ENCODE data around the gene BIN1.

The BIN1 gene

DNA sequence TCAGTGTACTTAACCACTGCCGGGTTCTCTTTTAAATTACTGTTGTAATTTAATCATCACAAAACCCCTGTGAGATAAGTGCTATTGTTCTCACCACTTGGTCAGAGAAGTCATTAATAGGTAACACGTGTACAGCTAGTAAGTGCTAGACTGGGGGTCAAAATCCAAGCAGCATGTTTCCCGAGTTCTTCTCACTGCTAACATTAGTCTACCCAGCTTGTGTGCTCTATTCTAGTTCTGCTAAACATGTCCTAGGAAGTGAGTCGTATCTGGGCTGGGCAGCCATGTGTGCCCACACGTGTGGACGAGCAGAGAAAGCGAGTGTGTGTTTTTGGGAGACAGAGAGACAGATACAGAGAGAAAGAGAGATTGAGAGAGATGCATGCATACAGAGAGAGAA is 94.1 kb downstream of the BIN1 start:
- no peak for DNase-seq

- DNase-seq = no peak
Measured at GRCh38 chr2:127012215-127012614, 94.7 kb downstream of the BIN1 start.

- DNase-seq = no peak
Measured at GRCh38 chr2:127011796-127012195, 95.2 kb downstream of the BIN1 start.

- DNase-seq = no peak
Measured at GRCh38 chr2:127011231-127011661, 95.7 kb downstream of the BIN1 start.

DNA sequence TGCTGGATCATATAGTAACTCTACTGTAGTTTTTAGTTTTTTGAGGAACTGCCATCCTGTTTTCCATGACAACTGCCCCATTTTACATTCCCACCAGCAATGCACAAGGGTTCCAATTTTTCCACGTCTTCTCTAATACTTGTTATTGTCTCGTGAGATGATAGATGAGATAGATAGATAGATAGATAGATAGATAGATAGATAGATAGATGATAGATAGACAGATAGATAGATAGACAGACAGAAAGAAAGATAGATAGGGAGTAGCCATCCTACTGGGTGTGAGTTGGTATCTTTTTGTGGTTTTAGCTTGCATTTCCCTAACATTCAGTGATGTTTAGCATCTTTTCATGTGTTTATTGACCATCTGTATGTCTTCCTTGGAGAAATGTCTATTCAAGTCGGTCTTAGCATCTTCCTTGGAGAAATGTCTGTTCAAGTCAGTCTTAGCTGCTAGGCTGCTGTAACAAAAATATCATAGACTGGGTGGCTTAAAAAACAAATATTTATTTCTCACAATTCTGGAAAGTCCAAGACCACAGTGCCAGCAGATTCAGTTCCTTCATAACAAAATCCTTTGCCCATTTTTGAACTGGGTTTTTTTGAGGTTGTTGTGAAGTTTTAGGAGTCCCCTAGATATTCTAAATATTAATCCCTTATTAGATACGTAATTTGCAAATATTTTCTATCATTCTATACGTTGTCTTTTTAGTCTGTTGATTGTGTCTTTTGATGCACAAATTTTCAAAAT is 98.5 kb downstream of the BIN1 start:
- DNase-seq = no peak

GRCh38 chr2:127007652-127008051 is 99.3 kb downstream of the BIN1 start:
- no peak for DNase-seq

GRCh38 chr2:127006962-127007361 is 100.0 kb downstream of the BIN1 start:
- DNase-seq = no peak

GRCh38 chr2:127004893-127005600 is 101.9 kb downstream of the BIN1 start:
- DNase-seq = no peak

DNA sequence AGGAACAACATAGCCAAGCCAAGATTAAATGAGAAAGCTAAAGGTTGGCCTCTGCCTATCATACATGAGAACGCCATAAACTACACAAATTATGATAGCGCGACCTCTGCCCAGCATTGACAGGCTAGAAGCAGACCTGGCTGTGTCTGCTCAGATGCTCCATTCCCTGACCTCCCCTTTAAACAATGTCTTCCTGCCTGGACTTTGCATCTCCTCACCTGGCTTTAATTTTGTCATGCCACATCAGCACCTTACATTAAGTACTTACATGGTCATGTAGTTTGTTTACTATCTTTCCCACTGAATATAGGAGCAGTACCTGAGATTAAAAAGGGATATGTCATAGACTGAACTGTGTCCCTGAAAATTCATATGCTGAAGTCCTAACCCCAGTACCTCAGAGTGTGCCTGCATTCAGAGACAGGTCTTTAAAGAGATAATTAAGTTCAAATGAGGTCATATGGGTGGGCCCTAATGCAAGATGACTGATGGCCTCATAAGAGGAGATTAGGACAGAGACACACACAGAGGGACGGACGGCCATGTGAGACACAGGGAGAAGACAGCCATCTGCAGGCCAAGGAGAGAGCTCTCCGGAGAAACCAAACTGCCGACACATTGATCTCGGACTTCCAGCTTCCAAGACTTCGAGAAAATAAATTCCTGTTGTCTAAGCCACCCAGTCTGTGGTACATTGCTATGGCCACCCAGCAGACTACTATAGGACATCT is 103.7 kb downstream of the BIN1 start:
- no peak for DNase-seq

DNA sequence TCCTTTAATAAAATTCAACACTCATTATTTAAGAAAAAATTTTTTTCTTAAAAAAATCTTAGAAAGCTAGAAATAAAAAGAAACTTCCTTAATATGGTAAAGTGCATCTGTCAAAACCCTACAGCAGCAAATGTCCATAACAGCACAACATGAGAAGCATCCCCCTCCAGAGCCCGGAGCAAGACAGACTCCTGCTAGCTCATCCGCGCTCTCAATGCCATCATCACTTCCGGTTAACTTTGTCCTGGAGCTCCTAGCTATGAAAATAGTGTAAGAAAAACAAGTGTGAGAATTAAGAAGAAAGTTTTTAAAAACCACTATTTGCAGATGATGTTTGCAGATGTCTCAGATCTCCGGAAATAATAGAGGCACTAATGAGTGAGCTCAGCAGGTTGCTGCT is 105.2 kb downstream of the BIN1 start:
- DNase-seq = no peak

DNA sequence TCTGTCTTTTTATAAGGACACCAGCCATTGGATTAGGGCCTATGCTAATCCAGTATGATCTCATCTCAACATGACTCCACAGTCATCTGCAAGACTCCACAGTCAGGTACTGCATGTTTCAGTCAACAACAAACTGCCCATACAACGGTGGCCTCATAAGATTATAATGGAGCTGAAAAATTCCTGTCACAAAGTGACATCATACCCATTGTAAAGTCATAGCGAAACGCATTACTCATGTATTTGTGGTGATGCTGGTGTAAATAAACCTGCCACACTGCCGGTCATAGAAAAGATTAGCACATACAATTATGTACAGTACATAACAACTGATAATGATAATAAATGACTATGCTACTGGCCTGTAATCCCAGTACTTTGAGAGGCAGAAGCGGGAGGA is 106.0 kb downstream of the BIN1 start:
- no peak for DNase-seq

- DNase-seq = no peak
Measured at GRCh38 chr2:127000194-127000593, 106.8 kb downstream of the BIN1 start.

- no peak for DNase-seq
Measured at GRCh38 chr2:126999106-126999756, 107.7 kb downstream of the BIN1 start.

- no peak for DNase-seq
Measured at GRCh38 chr2:126998486-126998885, 108.5 kb downstream of the BIN1 start.
